ENCODE data around the gene LYRM7. TPM values are rescaled to one million over a fixed set of nuclear protein-coding genes. Genes with fewer than 3 reads are reported as not detected.
"Not testable (repeated sequence)": the region's sequence is repeated elsewhere in the genome, so short reads cannot be mapped to it uniquely, and the experiment has no call there.

Gene LYRM7
- total RNA-seq, 1 donor from 2014 or later = 29.7 TPM

DNA sequence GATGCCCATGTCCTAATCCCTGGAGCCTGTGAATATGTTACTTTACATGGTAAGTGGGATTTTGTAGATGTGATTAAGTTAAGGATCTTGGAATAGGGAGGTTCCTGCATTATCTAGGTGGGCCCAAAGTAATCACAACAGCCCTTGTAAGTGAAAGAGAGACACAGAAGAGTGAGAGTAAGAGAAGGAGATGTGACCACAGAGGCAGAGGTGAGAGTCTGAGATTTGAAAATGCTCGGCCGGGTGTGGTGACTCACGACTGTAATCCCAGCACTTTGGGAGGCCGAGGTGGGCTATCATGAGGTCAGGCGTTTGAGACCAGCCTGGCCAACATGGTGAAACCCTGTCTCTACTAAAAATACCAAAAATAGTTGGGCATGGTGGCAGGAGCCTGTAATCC, 3.1 kb upstream of the LYRM7 start:
- no peak for ATAC-seq (ENCODE audit: poor library complexity)
- no peak for DNase-seq
- intact Hi-C loops (cut with DNase I) = no loop called here

DNA sequence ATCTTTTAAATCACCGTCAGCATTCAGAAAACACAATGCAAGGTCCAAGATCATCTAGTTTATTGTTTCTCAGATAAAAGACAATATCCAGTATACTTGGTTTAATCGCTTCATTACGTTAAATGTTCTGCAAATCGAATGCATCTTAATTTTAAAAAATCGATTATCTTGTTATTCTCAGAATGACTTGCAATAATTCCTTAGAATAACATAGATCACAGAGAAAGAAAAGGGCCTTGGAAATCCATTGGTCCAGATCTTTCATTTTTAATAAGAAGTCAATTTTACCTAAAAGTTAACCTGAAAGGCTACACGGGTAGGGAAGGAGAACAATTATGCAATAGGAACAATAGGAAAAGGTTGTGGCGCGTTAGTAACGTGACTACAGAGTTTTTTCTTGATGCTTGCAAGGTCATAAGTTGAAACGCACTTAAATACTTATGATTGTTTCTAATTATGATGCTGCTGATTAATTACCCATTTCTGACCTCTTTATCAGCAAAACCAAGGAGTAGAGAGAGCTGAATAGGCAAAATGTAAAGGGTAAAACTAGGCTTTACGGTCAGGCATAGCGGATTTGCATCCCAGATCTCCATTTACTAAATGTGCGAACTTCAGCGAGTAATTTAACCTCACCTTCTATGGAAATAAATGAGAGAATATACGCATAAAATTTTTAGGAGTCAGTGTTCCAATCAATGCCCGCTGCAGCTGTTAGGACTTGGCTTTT, 769 bp upstream of the LYRM7 start:
- DNase-seq (no peak), ATAC-seq (ENCODE audit: poor library complexity) (no peak)
- intact Hi-C loops (cut with DNase I) = loop anchor here (5.0 kb wide), 1 partner anchor 92 kb away; the partner anchor contains the start of gene CDC42SE2

DNA sequence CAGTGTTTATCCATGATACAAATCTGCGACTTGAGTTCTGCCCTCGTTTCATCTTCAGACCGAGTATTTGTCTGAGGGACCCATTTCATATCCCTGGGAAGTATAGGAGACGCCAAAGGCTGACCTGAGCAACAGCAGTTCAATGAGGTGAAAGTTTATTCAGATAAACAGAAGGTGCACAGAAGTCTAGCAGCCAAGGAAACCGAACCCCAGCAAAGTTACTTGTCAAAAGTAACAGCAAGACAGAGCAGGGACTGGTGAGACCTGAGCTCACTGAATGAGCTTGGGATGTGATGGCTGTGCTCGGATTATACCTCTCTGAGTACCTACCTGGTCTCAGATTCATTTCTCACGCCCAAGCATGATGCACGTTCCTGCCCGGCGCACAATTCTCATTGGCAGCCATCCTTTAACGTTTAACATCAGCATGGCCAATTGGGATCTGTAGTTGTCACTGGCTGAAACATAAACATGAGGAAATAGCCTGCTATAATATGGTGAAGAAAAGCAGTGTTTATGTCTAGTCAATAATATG, 599 bp downstream of the LYRM7 start:
- peak; percentile 6 for ATAC-seq (ENCODE audit: poor library complexity)
- DNase-seq = no peak
- intact Hi-C loops (cut with DNase I) = loop anchor here (5.0 kb wide), 1 partner anchor 91 kb away; the partner anchor contains the start of gene CDC42SE2

DNA sequence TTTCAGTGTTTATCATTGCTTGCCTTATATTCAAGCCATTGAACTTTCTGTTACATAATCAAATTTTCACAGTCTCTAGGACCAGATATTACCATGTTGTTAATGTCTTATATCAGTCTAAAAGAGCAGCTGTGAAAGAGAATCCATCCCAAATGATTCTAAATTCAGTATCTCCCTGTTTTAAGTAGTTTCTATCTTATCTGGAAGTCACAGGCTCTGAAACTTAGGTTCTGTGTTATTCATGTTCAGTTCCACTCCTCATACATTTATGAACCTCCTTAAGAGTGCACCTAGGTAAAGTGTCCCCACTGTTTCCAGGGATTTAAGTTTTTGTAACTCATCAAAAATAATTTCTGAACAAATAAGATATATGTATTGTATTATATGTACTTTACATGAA, 9.7 kb downstream of the LYRM7 start:
- DNase-seq (no peak), ATAC-seq (ENCODE audit: poor library complexity) (no peak)
- intact Hi-C loops (cut with DNase I) = no loop called here

DNA sequence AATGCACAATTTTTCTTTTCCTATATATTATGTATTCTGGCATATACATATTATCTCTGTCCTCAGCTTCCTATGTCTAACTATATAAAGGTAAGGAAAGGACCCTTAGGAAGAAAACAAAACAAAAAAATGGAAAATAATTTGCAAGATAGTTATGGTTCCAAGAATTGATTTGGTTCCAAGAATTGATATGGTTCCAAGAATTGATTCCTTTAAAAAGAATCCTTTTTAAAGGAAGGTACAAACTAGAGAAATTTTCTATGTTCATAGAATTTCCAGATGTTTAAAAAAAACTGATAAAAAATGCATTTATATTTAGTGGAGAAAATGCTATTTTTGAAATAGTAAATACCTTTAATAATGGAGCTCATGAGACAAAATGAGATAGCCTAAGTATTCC, 12.1 kb downstream of the LYRM7 start:
- no peak for ATAC-seq (ENCODE audit: poor library complexity)
- intact Hi-C loops (cut with DNase I) = no loop called here
- no peak for DNase-seq

DNA sequence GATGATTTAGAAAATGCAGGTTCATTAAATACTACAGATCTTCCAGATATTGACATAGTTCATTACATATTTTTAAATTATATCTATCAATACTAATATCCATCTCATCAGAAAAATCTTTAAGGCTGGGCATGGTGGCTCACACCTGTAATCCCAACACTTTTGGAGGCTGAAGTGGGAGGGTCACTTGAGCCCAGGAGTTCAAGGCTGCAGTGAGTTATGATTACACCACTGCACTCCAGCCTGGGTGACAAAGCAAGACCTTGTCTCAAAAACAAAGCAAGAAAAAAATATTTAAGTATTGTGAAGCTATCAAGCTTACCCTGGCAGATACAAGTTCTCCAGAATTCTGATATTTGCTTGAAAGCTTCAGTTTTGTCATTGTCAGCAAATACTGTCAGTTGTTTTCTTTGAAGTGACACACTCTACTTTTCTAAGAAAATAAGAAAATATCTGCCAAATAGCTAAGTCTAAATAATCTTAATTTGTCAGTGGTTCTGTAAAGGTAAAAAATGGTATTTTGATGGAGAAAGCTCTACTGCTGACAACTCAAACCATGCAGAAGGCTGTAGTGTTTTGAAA, 14.9 kb downstream of the LYRM7 start:
- ATAC-seq (ENCODE audit: poor library complexity) (no peak), DNase-seq (no peak)
- intact Hi-C loops (cut with DNase I) = no loop called here

DNA sequence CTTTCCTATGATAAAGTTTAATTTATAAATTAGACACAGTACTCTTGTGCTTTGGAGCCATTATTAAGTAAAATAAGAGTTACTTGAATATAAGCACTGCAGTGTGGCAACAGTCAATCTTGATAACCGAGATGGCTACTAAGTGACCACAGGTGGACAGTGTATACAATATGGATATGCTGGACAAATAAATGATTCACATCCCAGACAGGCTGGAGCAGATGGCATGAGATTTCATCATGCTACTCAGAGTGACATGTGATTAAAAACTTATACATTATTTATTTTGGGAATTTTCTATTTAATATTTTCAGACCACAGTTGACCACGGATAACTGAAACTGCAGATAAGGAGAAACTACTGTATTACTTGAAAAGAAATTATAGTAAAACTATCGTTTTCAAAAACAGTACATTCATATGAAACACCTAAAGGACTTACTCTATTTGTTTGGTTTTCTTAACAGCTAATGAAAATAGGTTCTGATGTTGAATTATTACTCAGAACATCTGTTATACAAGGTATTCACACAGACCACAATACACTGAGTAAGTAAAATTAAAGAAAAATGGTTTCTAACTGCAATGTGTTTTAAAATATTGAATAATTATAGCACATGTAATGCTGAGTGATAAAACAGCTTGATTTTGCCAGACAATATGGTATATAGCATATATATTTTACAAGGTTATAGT, 16.0 kb downstream of the LYRM7 start:
- intact Hi-C loops (cut with DNase I) = no loop called here
- ATAC-seq (ENCODE audit: poor library complexity) = no peak
- no peak for DNase-seq

DNA sequence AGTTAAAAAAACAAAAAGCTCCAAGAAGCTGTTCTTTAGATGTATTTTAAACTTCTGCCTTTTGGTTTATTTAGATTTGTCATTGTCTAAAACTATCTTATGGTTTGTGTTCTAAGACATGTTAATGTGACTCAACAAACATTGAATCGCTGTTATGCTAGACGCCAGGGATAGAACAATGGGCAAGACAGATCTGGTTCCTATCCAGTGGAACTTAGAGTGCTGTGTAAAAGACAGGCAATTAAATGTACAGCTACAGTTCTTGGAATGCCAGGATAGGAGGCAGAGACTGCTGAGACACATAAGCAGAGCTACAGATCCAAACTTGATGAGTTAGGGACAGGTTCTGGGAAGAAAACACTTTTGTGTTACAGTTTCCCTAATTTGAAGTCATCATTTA, 22.4 kb downstream of the LYRM7 start:
- ATAC-seq (ENCODE audit: poor library complexity) = no peak
- no peak for DNase-seq
- intact Hi-C loops (cut with DNase I) = no loop called here

DNA sequence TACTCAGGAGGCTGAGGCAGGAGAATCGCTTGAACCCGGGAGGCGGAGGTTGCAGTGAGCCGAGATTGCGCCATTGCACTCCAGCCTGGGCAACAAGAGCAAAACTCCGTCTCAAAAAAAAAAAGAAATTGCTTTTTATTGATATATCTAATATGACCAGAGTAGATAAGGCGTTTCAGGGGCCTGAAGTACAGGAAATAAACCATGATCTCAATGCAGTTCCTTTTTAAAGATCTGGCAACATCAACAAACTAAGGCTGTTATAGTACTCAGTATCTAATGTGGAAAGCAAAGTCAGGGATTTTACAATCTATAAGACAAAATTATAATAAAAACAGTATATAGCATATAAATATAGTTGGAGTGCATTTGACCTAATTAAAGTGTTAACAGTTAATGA, 23.2 kb downstream of the LYRM7 start:
- DNase-seq; ATAC-seq (ENCODE audit: poor library complexity); intact Hi-C loops (cut with DNase I): not testable (repeated sequence)

DNA sequence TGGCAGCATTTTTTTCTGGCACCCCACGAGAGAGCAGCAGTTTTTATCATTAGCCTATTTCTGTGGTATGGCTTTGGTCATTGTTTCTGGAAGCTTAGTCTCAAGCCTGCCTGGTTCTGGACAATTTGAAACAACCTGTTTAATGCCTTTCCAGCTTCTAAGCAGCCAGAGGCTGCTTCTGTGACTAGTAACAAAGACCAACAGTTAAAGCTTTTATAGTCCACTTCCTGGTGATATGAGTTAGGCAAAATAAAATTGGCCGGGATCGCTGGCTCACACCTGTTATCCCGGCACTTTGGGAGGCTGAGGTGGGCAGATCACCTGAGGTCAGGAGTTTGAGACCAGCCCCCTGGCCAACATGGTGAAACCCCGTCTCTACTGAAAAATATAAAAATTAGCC, 24.0 kb downstream of the LYRM7 start:
- no peak for DNase-seq
- no peak for ATAC-seq (ENCODE audit: poor library complexity)
- intact Hi-C loops (cut with DNase I) = no loop called here

DNA sequence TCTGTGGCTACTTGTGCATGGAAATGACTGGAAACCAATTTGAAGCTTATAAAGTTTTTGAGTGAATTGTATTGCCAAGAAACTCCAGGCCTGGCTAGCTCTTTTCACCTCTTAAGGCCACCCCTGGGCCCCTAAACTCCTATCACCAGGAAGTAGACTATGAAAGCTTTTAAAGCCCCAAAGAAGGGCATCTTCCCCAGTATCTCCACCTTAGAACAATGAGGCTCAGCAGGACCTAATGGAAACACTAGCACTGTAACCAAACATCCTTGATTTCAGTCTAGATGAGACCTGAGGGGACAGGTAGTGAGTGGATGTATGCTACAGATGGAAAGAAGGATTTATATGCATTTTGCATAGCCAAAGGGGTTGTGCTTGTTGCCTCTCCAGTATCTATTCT, 25.0 kb downstream of the LYRM7 start:
- intact Hi-C loops (cut with DNase I) = no loop called here
- ATAC-seq (ENCODE audit: poor library complexity) (no peak), DNase-seq (no peak)

DNA sequence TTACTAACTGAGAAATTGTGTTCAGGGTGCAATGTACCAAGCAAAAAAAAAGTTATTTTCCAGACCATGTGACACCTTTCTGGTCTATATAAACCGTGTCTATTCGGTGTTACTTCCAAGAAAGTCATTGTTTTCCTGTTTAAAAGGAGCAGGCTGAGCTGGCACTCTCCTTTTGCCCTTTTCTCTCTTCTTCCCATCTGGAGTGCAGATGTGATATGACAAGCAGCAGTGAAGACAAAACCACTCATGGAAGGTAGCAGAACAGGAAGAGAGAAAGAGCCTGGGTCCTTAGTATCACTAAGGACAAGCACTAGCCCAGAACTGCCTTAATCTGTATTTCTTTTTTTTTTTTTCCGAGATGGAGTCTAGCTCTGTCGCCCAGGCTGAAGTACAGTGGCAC, 25.6 kb downstream of the LYRM7 start:
- intact Hi-C loops (cut with DNase I) = no loop called here
- ATAC-seq (ENCODE audit: poor library complexity) (no peak), DNase-seq (no peak)

DNA sequence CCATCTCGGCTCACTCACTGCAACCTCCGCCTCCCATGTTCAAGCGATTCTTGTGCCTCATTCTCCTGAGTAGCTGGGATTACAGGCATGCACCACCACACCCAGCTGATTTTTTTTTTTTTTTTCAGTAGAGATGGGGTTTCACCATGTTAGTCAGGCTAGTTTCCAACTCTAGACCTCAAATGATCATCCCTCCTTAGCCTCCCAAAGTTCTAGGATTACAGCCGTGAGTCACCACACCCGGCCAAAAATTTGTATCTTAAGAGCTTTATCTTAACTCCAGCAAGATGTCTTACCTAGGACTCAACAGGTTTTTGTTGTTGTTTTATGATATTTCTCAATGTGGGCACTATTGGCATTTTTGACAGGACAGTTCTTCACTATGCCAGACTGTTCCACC, 27.9 kb downstream of the LYRM7 start:
- intact Hi-C loops (cut with DNase I) = no loop called here
- ATAC-seq (ENCODE audit: poor library complexity) (no peak), DNase-seq (no peak)

DNA sequence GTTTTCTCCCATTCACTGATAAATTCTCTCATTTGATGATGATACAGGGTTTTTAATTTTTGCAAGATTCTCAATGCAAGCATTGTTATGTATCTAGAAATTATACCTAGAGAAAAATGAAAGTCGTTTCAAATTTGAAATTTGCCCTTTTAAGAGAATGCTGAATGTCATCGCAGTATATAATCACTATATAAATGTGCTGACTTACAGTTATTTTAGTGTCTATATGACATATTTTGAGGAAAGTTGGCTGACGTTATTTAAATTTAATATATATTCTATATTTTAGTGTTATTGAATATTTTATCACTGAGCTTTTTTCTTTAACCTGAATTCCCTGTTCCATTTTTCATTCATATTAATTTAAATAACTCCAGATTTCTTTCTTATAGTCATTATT, 29.8 kb downstream of the LYRM7 start:
- intact Hi-C loops (cut with DNase I) = no loop called here
- no peak for ATAC-seq (ENCODE audit: poor library complexity)
- DNase-seq = no peak

DNA sequence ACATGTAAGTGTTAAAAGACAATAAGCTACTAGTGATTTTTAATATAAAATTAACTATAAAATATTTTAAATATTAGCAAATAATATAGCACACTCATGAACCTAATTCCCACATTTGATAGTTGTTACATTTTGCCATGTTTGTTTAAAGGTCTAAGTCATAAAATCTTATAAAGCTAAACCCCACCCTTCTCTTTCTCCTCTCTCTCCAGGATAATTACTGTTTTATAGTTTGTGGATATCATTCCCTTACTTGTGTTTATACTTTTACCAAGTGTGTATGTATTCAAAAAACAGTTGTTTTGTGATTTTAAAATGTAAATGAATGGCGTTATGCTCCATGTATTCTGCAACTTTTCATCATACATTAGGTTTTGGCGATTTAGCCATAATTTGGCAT, 34.2 kb downstream of the LYRM7 start:
- ATAC-seq (ENCODE audit: poor library complexity) (no peak), DNase-seq (no peak)
- intact Hi-C loops (cut with DNase I) = no loop called here

DNA sequence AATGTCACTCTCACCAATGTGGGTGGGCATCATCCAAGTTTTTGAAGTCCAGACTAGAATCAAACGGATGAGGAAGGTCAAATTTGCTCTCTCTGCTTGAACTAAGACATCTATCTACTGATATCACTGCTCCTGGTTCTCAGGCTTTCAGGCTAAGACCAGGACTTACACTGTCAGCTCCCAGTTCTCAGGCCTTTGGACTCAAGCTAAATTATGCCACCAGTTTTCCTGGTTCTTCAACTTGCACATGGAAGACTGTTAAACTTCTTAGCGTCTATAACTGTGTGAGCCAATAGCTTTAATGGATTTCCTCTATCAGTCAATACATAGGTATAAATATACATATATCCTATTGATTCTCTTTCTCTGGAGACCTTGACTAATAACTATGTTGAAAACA, 35.3 kb downstream of the LYRM7 start:
- intact Hi-C loops (cut with DNase I) = no loop called here
- ATAC-seq (ENCODE audit: poor library complexity) (no peak), DNase-seq (no peak)

DNA sequence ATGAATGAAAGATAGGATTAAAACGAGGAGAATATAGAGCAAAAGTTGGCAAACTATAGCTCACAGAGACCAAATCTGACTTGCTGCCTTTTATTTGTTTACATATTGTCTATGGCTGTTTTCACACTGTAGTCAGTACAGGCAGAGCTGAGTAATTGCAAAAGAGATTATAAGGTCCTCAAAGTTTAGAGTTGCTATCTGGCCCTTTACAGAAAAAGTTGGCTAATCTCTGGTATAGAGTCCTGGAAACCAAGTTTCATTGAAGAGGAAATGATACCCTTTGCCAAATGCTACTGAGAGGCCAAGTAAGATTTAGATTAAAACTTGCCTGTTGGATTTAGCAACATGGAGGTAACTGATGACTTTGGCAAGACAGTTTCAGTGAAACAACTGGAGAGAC, 36.0 kb downstream of the LYRM7 start:
- intact Hi-C loops (cut with DNase I) = no loop called here
- DNase-seq (no peak), ATAC-seq (ENCODE audit: poor library complexity) (no peak)

DNA sequence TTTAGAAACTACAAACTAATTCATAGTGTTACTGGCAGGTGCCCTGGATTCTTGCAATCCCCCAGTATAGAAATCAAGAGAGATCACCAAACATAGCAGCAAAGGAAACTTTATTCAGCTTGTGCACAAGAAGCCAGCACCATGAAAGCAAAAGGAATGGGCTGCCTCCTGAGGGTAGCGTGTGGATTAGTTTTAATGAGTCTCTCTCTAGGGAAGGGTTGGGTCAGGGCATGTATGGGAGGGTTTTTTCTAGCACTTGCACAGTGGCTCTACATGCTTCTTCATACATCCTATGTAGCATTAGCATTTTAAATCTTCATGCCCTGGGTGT, 38.4 kb downstream of the LYRM7 start:
- DNase-seq (no peak), ATAC-seq (ENCODE audit: poor library complexity) (no peak)
- intact Hi-C loops (cut with DNase I) = no loop called here

DNA sequence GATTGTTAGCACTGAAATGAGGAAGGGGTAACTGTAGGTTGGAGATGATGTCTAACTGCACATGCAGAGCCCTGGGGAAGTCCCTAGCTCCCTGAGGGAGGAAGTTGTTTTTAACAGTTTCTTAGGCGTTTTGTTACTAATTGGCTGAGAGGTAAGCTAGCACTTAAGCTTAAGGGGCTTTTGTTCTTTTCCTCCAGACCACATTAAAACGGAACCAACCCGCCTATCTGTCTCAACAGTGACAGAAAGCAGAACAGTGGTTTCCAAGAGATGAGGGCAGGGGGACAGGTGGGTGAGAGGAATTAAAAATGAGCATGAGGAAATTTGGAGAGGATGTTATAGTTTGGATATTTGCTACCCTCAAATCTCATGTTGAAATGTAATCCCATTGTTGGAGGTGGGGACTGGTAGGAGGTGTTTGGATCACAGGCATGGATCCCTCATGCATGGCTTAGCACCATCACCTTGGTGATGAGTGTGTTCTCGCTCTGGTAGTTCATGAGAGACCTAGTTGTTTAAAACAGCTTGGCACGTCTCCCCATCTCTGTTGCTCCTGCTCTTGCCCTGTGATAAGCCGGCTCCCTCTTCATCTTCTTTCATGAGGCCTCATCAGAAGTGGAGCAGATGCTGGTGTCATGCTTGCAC, 38.9 kb downstream of the LYRM7 start:
- DNase-seq (no peak), ATAC-seq (ENCODE audit: poor library complexity) (peak; percentile 51)
- intact Hi-C loops (cut with DNase I) = no loop called here

DNA sequence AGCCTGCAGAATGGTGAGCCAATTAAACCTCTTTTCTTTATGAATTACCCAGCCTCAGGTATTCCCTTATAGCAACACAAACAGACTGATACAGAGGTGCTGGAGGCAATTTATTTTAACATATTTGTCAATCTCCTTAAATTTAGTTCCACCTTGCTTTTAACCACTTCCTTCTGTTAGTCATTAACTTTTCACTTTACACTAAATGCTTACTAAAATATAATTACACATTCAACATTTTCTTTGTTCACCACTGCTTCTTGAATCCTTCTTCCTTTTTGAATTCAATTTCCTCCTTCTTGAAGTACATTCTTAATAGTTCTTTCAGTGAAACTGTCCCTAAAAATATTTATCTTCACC, 39.4 kb downstream of the LYRM7 start:
- no peak for ATAC-seq (ENCODE audit: poor library complexity)
- no peak for DNase-seq
- intact Hi-C loops (cut with DNase I) = no loop called here
